RWPE1 (cell line): Measurements from ENCODE around the gene ITGB3.
"Not testable (repeated sequence)": the region's sequence is repeated elsewhere in the genome, so short reads cannot be mapped to it uniquely, and the experiment has no call there.

Experiments
- CTCF ChIA-PET: fragments of 350-600 bp; sonication (Branson Sonifier 250); formaldehyde crosslinking; extraction: SDS; loops from one replicate; lab custom pipeline; 2021; lab: Yijun Ruan, JAX
- POLR2A ChIA-PET: fragments of 400-600 bp; formaldehyde crosslinking; extraction: SDS; loops from one replicate; lab custom pipeline; 2020; ENCODE audit warnings: antibody characterized with exemption; ENCODE audit not compliant: low non-redundant PET; lab: Yijun Ruan, JAX
- DNase-seq: peaks from one replicate; pipeline ENCODE4 v3.0.0; 2012; ENCODE audit warnings: low spot score
- H3K27ac ChIP-seq: fragments of 450-650 bp; 2 replicates; pipeline ENCODE4 v1.5.1; 2017
- CTCF ChIP-seq: fragments of 450-650 bp; conservative IDR thresholded peaks from 2 replicates; pipeline ENCODE4 v1.5.1; 2017; ENCODE audit warnings: low read depth, mild to moderate bottlenecking

ITGB3 gene

GRCh38 chr17:47222047-47222446 lies 31.6 kb upstream of the ITGB3 start:
- ChIA-PET CTCF (interaction anchor here (0.5 kb wide), 1 partner anchor 179 kb away, joined by 5 read pairs; no protein-coding TSS in a partner anchor), POLR2A (no interaction called here)
- no peak overlapping the region for H3K27ac ChIP-seq
- TF ChIP-seq CTCF = no peak
- DNase-seq = no peak

- peak; percentile 22 for DNase-seq
- no peak for TF ChIP-seq CTCF
- ChIA-PET POLR2A (no interaction called here), CTCF (no interaction called here)
- no peak overlapping the region for H3K27ac ChIP-seq
Measured at GRCh38 chr17:47223007-47223406, 30.6 kb upstream of the ITGB3 start.

GRCh38 chr17:47223460-47223859 lies 30.2 kb upstream of the ITGB3 start:
- no peak for TF ChIP-seq CTCF
- DNase-seq = no peak
- CTCF ChIA-PET = interaction anchor here (0.6 kb wide), 1 partner anchor 28 kb away, joined by 3 read pairs; no protein-coding TSS in a partner anchor
- POLR2A ChIA-PET = no interaction called here
- no peak overlapping the region for H3K27ac ChIP-seq

- DNase-seq, H3K27ac ChIP-seq, POLR2A ChIA-PET: not testable (repeated sequence)
- CTCF ChIA-PET = interaction anchor here (0.6 to 0.7 kb wide), 2 partner anchors 14 to 29 kb away, joined by 3 read pairs; no protein-coding TSS in a partner anchor
Measured at GRCh38 chr17:47224077-47224476, 29.6 kb upstream of the ITGB3 start.

GRCh38 chr17:47224966-47225365 lies 28.7 kb upstream of the ITGB3 start:
- no peak for TF ChIP-seq CTCF
- POLR2A ChIA-PET = interaction anchor here (0.7 kb wide), 1 partner anchor 467 kb away, joined by 5 read pairs; no protein-coding TSS in a partner anchor
- DNase-seq = no peak
- CTCF ChIA-PET = interaction anchor here (1.1 kb wide), 1 partner anchor 91 kb away, joined by 7 read pairs; no protein-coding TSS in a partner anchor
- no peak overlapping the region for H3K27ac ChIP-seq

- ChIA-PET POLR2A (interaction anchor here (0.7 kb wide), 1 partner anchor 466 kb away, joined by 5 read pairs; no protein-coding TSS in a partner anchor), CTCF (interaction anchor here (0.7 to 1.1 kb wide), 2 partner anchors 90 to 1420 kb away, joined by 3 to 7 read pairs; no protein-coding TSS in a partner anchor)
- peak; percentile 53 for DNase-seq
- TF ChIP-seq CTCF = no peak
- no peak overlapping the region for H3K27ac ChIP-seq
Measured at GRCh38 chr17:47225436-47225858, 28.2 kb upstream of the ITGB3 start.
